ENCODE results near the gene CHCHD6.
A peak's percentile ranks its signal among the peaks of the same experiment; 100 is the strongest.

Gene CHCHD6

DNA sequence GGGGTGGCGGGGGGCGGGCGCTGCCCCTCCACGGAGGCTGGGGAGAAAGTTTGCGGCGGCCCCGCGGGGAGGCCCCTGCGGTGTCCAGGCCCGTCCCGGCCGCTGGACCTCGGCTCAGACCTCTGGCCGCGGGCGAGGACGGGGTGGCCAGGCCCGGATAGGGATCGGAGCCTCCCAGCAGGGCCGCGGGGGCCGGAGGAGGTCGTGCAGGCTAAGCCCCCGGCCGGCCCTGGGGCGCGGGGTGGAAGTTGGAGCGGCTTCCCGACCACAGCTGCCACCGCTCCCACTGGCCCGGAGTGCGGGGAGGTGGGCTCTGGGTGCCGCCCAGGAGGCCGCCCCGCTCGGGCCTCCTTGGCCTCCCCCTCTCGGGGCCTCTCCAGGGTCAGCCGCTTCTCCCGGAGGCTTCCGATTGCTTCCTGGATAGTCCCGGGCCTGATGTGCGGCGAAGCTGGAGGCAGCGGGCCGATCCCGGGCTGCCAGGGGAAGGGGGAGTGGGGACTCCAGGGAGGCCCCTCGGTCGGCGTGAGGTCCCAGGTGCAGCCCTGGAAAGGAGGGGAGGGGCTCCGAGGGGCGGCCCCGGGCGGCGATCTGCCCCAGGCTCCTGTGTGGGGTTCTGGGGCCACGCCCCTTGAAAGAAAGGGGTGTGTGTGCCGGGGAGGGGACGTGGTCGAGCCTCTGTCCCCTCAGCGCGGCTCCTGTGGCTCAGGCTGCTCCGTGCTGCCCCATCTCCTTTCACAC is 279.8 kb downstream of the CHCHD6 start:
- DNase-seq, result no peak

DNA sequence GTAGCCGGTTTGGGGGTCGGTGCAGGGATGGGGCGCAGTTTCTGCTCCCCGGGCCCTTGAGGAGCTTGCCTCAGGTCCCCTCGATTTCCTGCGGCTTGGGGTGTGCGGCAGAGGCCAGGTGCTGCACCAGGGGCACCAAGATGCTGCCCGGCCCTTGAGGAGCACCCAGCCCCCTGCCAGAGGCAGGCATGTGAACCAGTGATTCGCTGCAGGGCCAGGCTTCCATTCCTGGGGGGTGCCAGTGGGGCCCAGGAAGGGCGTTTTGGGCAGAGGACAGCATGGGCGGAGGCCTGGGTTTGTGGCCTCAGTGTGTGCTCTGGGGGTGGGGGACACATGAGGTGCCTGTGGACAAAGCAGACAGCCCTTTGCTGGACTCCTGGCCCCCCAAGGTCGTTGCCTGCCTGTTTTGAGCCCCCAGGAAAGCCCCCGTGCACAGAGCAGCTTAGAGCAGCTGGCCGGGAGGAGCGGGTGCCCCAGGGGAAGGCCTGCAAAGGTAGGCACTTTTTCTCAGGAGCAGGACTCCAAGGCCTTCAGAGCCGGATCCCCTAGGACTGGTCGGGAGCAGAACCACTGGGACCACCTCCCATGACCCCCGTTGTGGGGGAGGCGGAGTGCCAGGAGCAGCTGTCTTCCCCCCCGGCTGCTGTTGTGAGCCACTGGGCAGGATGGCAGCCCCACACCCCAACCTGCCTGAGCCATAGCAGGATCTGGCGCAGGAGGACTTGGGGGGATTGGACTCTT is 280.5 kb downstream of the CHCHD6 start:
- DNase-seq, result no peak

DNA sequence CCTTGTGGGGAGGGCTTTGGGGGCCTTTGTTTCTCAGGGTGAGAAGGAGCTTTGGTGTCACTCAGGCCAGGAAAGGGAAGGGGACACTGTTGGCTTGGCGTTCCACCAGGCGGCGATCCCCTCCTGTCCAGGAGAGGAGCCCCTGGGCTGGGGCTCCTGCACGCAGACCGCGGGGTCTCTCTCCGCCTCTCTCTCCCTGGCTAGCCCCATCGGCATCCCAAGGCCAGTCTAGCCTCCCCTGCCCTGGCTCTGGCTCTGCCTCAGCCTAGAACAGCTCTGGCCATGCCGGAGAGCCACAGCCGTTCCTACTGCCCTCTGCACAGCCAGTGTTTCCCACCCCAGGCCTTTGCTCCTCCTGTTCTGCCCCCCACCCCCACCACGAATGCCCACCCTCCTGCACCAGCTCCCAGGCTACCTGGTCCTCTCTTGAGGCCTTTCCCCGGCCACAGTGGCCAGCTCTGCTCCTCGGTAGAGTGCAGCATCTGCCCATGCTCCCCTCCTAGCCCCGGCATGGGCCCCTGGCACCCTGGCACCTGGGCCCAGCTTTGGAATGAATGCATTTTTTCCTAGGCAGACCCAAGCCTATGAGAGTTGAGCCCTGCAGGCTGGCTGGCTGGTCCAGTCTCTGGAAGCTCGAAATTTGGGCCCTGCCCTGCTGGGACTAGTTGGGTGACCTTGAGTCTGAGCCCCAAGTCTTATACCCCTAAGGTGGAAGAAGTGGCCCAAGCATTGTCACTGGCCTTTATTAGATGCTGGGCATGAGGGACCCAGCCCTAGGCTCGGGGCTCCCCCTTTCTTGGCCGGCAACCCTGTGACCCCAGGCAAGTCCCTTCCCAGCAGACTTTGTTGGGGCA is 281.3 kb downstream of the CHCHD6 start:
- no peak for DNase-seq

DNA sequence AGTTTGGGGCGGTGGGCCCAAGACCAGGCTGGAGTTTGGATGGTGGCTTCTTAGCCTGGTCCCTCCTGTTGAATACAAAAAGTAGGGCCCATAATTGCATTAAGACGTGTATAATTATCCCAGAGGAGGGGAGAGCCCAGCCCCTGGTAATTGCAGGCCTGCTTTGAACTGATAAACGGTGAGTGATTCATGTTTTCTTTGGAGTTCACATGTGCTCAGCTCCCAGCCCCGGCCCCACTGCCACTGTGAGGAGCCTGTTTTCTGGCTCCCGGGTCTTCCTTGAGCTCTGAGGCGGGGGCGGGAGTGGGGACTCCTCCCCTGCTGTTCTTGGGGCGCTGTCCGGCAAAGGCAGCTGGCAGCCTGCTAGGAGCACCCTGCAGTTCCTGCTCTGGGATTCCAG is 282.0 kb downstream of the CHCHD6 start:
- DNase-seq, result no peak

DNA sequence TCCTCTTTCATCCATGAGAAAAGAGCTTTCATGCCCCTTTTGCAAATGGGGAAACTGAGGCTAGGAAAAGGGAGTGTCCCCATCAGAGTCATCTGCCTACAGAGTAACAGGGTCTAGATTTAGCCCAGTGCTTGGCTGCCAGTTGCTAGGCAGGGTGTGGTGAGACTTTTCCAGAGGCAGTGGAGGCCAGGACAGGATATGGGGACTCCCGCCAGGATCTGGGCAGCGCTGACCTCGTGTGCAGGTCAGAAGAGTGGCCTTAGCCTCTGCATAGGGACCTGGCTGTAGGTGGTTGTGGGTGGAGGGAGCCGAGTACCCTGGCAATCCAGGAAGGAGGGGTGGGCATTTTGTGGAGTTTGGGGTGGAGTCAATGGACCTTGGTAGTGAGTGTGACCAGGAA is 283.1 kb downstream of the CHCHD6 start:
- no peak for DNase-seq

DNA sequence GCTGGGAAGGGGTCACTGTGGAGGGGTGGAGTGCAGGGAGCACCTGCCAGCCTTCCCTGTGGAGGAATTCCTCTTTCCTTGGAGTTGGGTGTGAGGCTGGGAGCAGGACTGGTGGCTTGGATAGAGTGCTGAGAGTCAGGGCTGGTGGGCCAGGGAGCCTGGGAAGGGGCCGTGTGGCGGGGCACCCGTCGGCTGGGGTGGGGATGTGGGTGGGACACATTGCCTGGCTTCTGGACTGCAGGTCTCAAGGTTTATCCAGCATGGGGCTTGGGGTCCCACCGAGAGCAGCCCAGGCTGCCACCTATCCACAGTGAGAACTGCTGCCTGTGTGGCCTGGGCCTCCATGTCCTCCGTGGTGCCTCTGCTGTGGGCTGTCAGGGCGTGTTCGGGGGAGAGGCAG is 283.6 kb downstream of the CHCHD6 start:
- no peak for DNase-seq

DNA sequence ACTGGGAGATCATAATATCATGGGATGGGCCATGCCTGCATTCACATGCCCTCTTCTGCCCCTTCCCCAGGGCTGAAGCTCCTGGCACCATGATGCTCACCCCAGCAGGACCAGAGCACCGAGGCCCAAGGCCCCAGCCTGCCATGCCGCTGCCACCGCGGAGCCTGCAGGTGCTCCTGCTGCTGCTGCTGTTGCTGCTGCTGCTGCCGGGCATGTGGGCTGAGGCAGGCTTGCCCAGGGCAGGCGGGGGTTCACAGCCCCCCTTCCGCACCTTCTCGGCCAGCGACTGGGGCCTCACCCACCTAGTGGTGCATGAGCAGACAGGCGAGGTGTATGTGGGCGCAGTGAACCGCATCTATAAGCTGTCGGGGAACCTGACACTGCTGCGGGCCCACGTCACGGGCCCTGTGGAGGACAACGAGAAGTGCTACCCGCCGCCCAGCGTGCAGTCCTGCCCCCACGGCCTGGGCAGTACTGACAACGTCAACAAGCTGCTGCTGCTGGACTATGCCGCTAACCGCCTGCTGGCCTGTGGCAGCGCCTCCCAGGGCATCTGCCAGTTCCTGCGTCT is 284.5 kb downstream of the CHCHD6 start:
- no peak for DNase-seq

DNA sequence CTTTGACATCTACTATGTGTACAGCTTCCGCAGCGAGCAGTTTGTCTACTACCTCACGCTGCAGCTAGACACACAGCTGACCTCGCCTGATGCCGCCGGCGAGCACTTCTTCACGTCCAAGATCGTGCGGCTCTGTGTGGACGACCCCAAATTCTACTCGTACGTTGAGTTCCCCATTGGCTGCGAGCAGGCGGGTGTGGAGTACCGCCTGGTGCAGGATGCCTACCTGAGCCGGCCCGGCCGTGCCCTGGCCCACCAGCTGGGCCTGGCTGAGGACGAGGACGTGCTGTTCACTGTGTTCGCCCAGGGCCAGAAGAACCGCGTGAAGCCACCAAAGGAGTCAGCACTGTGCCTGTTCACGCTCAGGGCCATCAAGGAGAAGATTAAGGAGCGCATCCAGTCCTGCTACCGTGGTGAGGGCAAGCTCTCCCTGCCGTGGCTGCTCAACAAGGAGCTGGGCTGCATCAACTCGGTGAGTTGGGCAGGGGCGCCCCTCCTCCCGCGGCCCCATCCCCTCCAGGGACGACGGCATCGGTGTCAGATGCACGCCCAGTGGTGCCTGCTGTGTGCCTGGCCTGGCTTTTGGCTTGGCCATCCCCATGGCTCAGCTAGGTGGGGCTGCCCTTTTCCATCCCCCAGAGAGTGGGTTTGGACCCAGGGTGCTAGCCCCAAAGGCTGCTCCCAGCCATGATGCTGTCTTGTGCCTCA is 285.4 kb downstream of the CHCHD6 start:
- DNase-seq, result no peak

- DNase-seq, result no peak
Measured at GRCh38 chr3:126990024-126990700, 286.1 kb downstream of the CHCHD6 start.

GRCh38 chr3:126990890-126991289 is 286.9 kb downstream of the CHCHD6 start:
- DNase-seq, result no peak

GRCh38 chr3:126991366-126992200 is 287.5 kb downstream of the CHCHD6 start:
- no peak for DNase-seq

DNA sequence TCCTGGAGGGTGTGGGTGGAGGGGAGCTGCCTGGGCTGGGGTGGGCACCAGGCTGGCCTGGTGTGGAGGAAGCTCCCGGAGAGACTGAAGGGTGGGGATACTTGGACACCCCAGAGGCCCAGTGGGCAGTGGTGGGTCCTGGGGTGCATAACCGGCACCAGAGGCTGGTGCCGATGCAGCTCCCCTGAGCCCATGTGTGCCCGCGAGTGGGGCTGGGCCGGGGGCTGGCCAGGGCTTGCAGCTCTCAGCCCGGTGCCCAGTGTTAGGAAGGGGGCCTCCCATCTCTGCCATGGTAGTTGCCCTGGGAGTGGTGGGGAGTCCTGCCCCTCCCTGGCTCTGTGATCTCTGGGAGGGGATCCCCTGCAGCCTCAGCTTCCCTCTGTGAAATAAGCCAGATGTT is 288.2 kb downstream of the CHCHD6 start:
- DNase-seq, result no peak

DNA sequence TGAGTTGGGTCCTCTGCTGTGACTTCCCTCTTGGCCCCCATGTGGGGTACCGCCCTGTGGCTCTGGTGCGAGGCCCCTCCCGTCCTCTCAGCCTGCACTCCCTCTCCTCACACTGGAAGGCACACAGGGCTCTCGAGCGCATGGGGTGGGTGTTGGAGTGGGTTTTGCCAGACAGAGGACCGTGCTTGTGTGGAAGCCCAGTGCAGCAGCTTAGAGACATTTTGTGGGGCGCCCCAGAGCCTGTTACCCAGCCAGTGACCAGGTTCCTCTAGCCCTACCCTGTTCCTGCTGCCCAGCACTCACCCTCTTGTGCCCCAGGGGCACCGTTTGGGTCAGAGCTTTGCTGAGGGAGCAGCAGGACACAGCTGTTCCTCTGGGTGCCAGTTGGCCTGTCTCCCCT is 288.7 kb downstream of the CHCHD6 start:
- DNase-seq, result no peak

- no peak for DNase-seq
Measured at GRCh38 chr3:126993436-126993835, 289.4 kb downstream of the CHCHD6 start.

- DNase-seq, result no peak
Measured at GRCh38 chr3:126994661-126995245, 290.7 kb downstream of the CHCHD6 start.

- no peak for DNase-seq
Measured at GRCh38 chr3:126995254-126995780, 291.3 kb downstream of the CHCHD6 start.

- DNase-seq, result no peak
Measured at GRCh38 chr3:126995926-126996512, 292.0 kb downstream of the CHCHD6 start.

DNA sequence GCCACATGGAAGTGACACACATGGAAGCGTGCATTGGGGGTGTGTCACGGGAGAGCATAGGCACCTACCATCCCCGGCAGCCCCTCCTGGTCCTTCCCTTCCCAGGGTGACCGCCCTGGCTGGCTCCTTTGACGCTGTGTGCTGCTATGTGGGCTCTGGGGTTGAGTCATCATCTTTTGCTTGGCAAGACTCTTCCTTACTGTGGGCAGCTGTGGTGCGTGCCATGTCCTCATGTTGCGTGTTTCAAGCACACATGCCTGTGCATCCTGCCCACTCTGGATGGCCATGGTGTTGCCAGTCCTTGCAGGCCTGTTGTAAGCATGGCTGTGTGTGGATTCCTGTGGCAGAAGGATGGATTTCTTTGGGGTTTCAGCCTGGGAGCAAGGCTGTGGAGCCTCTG is 292.9 kb downstream of the CHCHD6 start:
- peak; percentile 42 for DNase-seq

GRCh38 chr3:126997455-126998038 is 293.5 kb downstream of the CHCHD6 start:
- no peak for DNase-seq
